Ascending aorta (tissue), 2 donors: Measurements from ENCODE around the gene TKTL1. TPM values are rescaled to one million over a fixed set of nuclear protein-coding genes. Genes with fewer than 3 reads are reported as not detected.

Experiments used
- DNase-seq, 2 donors: peaks; one replicate each; pipeline ENCODE4 v3.0.0-alpha.2; 2019; ENCODE audit warnings: low spot score in 2 of 2
- H3K27ac ChIP-seq, 2 donors: fragments of 200-600 bp; sonication (generic); one replicate each; pipeline ENCODE4 v1.5.1; 2016 to 2017; ENCODE audit warnings: mild to moderate bottlenecking in 1 of 2
- H3K27me3 ChIP-seq: fragments of 200-600 bp; sonication (generic); one replicate; pipeline ENCODE4 v1.5.1; 2017
- H3K36me3 ChIP-seq, 2 donors: fragments of 200-600 bp; sonication (generic); one replicate each; pipeline ENCODE4 v1.5.1; 2016
- H3K4me1 ChIP-seq, 2 donors: fragments of 200-600 bp; sonication (generic); one replicate each; pipeline ENCODE4 v1.5.1; 2016 to 2017; ENCODE audit warnings: mild to moderate bottlenecking in 1 of 2
- H3K4me3 ChIP-seq, 2 donors: fragments of 200-600 bp; sonication (generic); one replicate each; pipeline ENCODE4 v1.5.1; 2016 to 2017; ENCODE audit warnings: mild to moderate bottlenecking in 1 of 2
- H3K9me3 ChIP-seq, 2 donors: fragments of 200-600 bp; sonication (generic); one replicate each; pipeline ENCODE4 v1.5.1; 2016
- intact Hi-C: fragments of 100-400 bp; cut with DNase I; formaldehyde crosslinking; loops from one replicate; pipeline ENCODE4 v1.15.1; 2023
- total RNA-seq: library from RNA; depleted of rRNA; stranded (reverse); fragments of >200 nt; gene quantifications from one replicate; pipeline ENCODE4 v1.1.0, GENCODE V29; 2016
- TF ChIP-seq, protein P1 (sequence below), 3 experiments: fragments of 200-600 bp in 2 of 3; fragments of 450-650 bp in 1 of 3; sonication (generic) in 2 of 3; IDR thresholded peaks; one replicate each; pipeline ENCODE4 v1.5.1; 2016 to 2019; ENCODE audit warnings: antibody characterized with exemption in 3 of 3, mild to moderate bottlenecking in 1 of 3, moderate library complexity in 1 of 3

TKTL1 gene
- total RNA-seq, 1 donor from 2014 or later = not detected

- intact Hi-C loops = no loop called here
- Histone ChIP-seq H3K27ac (no peak overlapping the region), H3K36me3 (no peaks in the 10 kb centered on the region), H3K9me3 (no peaks in the 10 kb centered on the region), H3K4me1 (no peaks in the 10 kb centered on the region), H3K4me3 (no peak overlapping the region), H3K27me3 (no peaks in the 10 kb centered on the region)
- DNase-seq = no peak
- TF ChIP-seq, protein P1, sequence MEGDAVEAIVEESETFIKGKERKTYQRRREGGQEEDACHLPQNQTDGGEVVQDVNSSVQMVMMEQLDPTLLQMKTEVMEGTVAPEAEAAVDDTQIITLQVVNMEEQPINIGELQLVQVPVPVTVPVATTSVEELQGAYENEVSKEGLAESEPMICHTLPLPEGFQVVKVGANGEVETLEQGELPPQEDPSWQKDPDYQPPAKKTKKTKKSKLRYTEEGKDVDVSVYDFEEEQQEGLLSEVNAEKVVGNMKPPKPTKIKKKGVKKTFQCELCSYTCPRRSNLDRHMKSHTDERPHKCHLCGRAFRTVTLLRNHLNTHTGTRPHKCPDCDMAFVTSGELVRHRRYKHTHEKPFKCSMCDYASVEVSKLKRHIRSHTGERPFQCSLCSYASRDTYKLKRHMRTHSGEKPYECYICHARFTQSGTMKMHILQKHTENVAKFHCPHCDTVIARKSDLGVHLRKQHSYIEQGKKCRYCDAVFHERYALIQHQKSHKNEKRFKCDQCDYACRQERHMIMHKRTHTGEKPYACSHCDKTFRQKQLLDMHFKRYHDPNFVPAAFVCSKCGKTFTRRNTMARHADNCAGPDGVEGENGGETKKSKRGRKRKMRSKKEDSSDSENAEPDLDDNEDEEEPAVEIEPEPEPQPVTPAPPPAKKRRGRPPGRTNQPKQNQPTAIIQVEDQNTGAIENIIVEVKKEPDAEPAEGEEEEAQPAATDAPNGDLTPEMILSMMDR (IDR thresholded peaks at IDR 0.05) = no peak
Observed at GRCh38 chrX:154327038-154327820, 31.6 kb downstream of the TKTL1 start.

DNA sequence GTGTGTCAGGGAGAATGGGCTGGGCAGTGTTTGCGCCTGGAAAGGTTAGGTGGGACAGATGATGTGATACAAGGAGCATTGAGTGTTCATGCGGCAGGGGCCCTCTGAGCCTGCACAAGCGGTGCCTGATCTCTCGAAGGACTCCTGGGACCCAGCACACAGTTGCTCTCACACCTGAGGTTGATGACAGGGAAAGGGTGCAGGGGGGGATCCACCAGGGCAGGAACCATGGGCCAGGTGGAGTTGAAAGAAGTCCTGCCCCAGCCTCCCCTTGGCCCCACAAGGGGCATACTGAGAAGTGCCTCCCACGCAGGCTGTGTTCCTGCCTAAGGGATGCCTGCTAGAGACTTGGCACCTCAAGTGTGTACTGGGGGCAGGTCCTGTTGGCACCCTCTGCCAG lies 33.1 kb downstream of the TKTL1 start:
- Histone ChIP-seq H3K4me3 (no peak overlapping the region), H3K27me3 (no peaks in the 10 kb centered on the region)
- DNase-seq = no peak

DNA sequence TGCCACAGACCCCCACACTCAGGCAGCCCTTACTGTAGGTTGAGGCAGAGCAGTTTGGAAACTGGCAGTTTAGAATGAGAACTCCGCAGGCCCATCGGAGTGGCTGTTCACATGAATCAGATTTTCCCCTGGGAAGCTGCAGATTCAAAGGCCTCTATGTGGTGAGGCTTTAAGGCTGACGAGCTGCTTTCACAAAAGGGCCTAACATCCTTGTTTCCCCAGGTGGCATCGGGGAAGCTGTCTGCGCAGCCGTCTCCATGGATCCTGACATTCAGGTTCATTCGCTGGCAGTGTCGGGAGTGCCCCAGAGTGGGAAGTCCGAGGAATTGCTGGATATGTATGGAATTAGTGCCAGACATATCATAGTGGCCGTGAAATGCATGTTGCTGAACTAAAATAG lies 33.7 kb downstream of the TKTL1 start:
- Histone ChIP-seq H3K9me3 (no peaks in the 10 kb centered on the region), H3K27ac (no peak overlapping the region), H3K4me3 (no peak overlapping the region), H3K27me3 (no peaks in the 10 kb centered on the region), H3K36me3 (no peaks in the 10 kb centered on the region), H3K4me1 (no peaks in the 10 kb centered on the region)
- no peak for DNase-seq
- intact Hi-C loops = no loop called here
- TF ChIP-seq, protein P1 (IDR thresholded peaks at IDR 0.05) = no peak

More for the DNA sequence above, 33.1 kb downstream of the TKTL1 start:
- no peaks in the 10 kb centered on the region for H3K4me1 ChIP-seq
- no peaks in the 10 kb centered on the region for H3K36me3 ChIP-seq
- no peaks in the 10 kb centered on the region for H3K9me3 ChIP-seq
- intact Hi-C loops = no loop called here
- no peak overlapping the region for H3K27ac ChIP-seq
- TF ChIP-seq, protein P1 (IDR thresholded peaks at IDR 0.05) = no peak

- no peaks in the 10 kb centered on the region for H3K9me3 ChIP-seq
- intact Hi-C loops = no loop called here
- DNase-seq = no peak
- H3K27ac ChIP-seq = no peak overlapping the region
- TF ChIP-seq, protein P1 (IDR thresholded peaks at IDR 0.05) = no peak
- H3K4me1 ChIP-seq = no peaks in the 10 kb centered on the region
- no peaks in the 10 kb centered on the region for H3K36me3 ChIP-seq
- H3K27me3 ChIP-seq = no peaks in the 10 kb centered on the region
- H3K4me3 ChIP-seq = no peak overlapping the region
Observed at GRCh38 chrX:154332561-154332960, 37.0 kb downstream of the TKTL1 start.

GRCh38 chrX:154333116-154333515 lies 37.5 kb downstream of the TKTL1 start:
- DNase-seq = no peak
- Histone ChIP-seq H3K27ac (no peak overlapping the region), H3K9me3 (no peaks in the 10 kb centered on the region), H3K4me1 (no peaks in the 10 kb centered on the region), H3K4me3 (no peak overlapping the region), H3K27me3 (no peaks in the 10 kb centered on the region), H3K36me3 (no peaks in the 10 kb centered on the region)
- TF ChIP-seq, protein P1 (IDR thresholded peaks at IDR 0.05) = no peak
- intact Hi-C loops = no loop called here
